Upper lobe of left lung (tissue), 4 donors: ENCODE results near the gene PLAGL1.

Experiments used
- EP300 ChIP-seq, 4 donors: sonication (generic); formaldehyde crosslinking; IDR thresholded peaks; one replicate each; pipeline ENCODE4 v1.5.1; 2017; ENCODE audit warnings: antibody characterized with exemption in 4 of 4, control low read depth in 2 of 4
- POLR2A ChIP-seq, 4 donors: fragments of 450-650 bp; IDR thresholded peaks; one replicate each; pipeline ENCODE4 v1.5.1; 2016 to 2017; ENCODE audit warnings: antibody characterized with exemption in 4 of 4, mild to moderate bottlenecking in 2 of 4
- TF ChIP-seq, protein P1 (sequence below), 6 experiments: fragments of 450-650 bp in 4 of 6; fragments of 200-600 bp in 2 of 6; sonication (generic) in 2 of 6; IDR thresholded peaks; one replicate each; pipeline ENCODE4 v1.5.1; 2016 to 2019; ENCODE audit warnings: antibody characterized with exemption in 6 of 6

DNA sequence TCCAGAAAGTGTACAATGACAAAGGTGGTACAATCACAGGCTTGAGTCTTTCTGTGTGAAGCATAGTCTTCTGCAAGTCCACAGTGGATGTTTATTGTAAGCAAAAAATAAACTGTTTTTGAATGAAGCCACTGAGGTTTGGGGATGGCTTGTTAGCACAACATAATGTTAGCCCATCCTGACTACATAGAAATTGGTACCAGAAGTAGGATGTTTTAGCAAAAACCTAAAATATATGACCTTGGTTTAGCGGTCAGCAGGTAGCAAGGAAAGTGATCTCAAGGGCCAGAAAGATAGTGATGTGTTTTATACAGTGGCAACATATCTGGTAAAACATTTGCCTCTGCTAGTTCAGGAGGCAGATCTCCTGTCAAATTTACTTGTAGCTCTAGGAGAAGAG is 15.8 kb downstream of the PLAGL1 start:
- TF ChIP-seq, protein P1, sequence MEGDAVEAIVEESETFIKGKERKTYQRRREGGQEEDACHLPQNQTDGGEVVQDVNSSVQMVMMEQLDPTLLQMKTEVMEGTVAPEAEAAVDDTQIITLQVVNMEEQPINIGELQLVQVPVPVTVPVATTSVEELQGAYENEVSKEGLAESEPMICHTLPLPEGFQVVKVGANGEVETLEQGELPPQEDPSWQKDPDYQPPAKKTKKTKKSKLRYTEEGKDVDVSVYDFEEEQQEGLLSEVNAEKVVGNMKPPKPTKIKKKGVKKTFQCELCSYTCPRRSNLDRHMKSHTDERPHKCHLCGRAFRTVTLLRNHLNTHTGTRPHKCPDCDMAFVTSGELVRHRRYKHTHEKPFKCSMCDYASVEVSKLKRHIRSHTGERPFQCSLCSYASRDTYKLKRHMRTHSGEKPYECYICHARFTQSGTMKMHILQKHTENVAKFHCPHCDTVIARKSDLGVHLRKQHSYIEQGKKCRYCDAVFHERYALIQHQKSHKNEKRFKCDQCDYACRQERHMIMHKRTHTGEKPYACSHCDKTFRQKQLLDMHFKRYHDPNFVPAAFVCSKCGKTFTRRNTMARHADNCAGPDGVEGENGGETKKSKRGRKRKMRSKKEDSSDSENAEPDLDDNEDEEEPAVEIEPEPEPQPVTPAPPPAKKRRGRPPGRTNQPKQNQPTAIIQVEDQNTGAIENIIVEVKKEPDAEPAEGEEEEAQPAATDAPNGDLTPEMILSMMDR (IDR thresholded peaks at IDR 0.05), result no peak
- TF ChIP-seq POLR2A (IDR thresholded peaks at IDR 0.05) (no peak), EP300 (IDR thresholded peaks at IDR 0.05) (no peak)
